VCaP (cell line): ENCODE measurements around the gene CPA1.

Experiments used
- H3K27ac ChIP-seq: fragments of 450-650 bp; 2 replicates; pipeline ENCODE4 v1.5.1; 2017
- TF ChIP-seq, protein P1 (sequence below): fragments of 450-650 bp; conservative IDR thresholded peaks from 2 replicates; pipeline ENCODE4 v1.5.1; 2017; ENCODE audit warnings: mild to moderate bottlenecking, moderate library complexity

CPA1 gene

DNA sequence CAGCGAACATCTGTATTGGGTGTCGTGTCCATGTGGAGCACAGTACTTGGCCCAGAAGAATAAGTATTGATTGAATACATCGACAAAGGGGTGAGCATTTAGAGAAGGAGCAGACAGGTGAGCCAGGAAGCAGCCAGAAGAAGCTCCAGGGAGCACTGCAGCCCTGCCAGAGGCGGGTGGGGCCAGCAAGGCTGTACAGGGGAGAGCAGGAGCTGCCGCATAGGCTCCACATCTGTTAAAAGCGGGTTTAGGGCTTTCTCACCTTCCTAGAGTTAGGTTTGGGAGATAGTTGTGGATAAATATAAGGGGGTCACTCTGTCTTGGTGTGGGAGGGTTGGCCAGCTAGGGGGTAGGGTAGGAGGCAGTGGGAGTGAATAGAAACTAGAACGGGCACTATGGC is 1.3 kb upstream of the CPA1 start:
- no peak overlapping the region for H3K27ac ChIP-seq
- TF ChIP-seq, protein P1, sequence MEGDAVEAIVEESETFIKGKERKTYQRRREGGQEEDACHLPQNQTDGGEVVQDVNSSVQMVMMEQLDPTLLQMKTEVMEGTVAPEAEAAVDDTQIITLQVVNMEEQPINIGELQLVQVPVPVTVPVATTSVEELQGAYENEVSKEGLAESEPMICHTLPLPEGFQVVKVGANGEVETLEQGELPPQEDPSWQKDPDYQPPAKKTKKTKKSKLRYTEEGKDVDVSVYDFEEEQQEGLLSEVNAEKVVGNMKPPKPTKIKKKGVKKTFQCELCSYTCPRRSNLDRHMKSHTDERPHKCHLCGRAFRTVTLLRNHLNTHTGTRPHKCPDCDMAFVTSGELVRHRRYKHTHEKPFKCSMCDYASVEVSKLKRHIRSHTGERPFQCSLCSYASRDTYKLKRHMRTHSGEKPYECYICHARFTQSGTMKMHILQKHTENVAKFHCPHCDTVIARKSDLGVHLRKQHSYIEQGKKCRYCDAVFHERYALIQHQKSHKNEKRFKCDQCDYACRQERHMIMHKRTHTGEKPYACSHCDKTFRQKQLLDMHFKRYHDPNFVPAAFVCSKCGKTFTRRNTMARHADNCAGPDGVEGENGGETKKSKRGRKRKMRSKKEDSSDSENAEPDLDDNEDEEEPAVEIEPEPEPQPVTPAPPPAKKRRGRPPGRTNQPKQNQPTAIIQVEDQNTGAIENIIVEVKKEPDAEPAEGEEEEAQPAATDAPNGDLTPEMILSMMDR: no peak

DNA sequence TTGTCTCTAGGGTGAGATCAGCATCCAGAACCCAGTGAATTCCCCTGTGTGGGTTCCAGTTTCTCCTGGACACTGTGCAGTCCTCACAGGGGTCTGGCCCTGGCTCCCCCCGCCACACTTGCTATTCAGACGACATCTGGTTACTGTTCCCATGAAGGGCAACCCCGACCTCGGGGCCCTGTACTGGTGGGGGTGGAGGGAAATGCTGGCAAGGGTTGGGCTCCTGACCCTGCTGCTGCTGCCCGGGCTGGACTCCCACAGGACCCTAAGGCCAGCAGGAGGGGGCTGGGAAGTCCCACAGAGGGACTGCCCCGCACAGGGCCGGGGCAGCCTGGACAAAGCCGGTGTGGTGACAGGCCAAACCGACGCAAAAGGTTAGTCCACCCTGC is 768 bp upstream of the CPA1 start:
- TF ChIP-seq, protein P1: no peak
- H3K27ac ChIP-seq: no peak overlapping the region

DNA sequence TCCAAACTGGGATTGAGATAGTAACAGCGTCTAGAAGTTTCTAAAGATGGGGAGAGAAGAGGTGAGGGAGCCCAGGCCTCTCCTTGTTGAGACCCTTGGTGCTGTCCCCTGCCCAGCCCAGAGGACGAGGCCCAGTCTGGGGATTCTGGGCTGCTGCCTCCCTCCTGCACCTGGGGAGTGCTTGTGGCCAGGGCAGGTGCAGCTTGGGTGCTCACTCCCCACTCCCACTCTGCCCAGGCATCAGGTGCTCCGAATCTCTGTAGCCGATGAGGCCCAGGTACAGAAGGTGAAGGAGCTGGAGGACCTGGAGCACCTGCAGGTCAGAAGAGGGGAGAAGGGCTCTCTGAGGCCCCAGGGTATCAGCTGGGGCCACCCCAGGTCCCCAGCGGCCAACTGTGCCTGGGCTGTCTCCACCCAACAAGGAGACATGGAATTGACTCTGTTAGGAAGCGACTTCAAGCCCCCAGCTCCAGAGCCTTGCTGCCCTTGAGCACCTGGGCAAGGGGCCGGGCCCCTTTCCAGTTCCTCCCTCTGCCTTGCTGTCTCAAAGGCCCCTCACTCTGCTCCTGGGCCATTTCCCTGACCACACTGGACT is 664 bp downstream of the CPA1 start:
- TF ChIP-seq, protein P1: no peak
- no peak overlapping the region for H3K27ac ChIP-seq

DNA sequence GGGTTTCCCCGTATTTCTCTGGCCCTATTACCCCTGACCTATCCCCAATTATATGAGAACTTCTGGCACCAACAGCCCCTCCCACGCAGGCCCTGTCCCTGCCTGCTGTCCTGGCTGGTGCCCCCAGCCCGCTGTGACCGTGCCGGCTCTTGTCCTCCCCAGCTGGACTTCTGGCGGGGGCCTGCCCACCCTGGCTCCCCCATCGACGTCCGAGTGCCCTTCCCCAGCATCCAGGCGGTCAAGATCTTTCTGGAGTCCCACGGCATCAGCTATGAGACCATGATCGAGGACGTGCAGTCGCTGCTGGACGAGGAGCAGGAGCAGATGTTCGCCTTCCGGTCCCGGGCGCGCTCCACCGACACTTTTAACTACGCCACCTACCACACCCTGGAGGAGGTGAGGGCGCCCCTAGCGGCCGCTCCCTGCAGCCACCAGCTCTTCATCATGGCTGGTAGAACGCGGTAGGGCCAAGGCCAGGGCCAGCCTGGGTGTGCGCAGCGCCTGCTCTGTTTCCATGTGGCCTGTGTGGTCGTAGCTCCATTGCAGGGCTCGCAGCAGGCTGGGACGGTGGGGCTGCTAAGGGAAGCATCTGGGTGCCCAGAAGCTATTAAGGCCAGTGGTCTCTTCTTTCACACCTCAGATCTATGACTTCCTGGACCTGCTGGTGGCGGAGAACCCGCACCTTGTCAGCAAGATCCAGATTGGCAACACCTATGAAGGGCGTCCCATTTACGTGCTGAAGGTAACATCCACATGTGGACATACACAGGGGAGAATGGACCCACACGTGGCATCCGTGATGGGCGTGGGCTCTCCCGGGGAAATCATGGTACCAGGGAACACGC is 1.4 kb downstream of the CPA1 start:
- TF ChIP-seq, protein P1: no peak
- no peak overlapping the region for H3K27ac ChIP-seq

DNA sequence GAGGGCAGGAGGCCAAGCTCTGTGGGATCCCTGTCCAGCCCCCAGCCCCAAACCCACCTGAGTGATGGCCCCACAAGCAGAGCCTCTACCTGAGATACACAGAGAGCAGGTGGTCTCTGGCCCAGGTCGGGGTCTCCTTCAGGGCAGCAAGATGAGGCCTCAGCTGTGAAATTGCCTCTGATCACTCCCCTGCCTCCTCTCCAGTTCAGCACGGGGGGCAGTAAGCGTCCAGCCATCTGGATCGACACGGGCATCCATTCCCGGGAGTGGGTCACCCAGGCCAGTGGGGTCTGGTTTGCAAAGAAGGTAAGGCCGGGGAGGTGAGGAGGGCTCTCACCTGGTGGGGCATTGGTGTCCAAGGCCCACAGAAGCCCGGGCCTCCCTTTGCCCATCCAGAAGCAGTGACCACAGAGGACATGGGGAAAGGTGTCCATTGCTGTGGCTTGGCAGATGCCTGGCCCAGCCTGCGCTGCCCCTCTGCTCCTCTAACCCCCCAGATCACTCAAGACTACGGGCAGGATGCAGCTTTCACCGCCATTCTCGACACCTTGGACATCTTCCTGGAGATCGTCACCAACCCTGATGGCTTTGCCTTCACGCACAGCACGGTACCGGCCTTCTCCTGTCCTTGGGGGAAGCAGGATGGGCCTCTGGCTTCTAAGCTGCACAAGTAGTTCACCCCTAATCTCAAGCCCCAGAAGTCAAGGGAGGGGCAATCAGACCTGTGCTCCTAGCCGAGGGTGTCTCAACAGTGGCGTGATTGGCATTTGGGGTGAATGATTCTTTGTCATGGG is 3.1 kb downstream of the CPA1 start:
- H3K27ac ChIP-seq: no peak overlapping the region
- TF ChIP-seq, protein P1: no peak

DNA sequence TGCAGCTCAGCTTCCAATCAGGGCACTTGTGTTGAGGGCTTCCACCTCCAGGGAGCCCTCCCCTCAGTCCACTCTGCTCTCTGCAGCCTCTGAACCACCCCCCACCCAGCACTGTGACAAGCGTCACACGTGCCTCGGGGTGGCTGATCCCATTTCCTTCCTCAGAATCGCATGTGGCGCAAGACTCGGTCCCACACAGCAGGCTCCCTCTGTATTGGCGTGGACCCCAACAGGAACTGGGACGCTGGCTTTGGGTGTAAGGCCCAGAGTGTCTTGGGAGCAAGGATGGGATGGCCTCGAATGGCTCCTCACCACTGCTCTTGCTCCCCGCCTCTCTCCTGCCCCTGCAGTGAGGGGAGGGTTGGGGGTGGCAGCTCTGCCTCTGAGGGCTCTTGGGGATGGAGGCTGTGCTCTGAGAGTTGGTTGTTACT is 4.1 kb downstream of the CPA1 start:
- no peak overlapping the region for H3K27ac ChIP-seq
- TF ChIP-seq, protein P1: no peak
